Activated gamma-delta T cell treated with anti-CD3 and anti-CD28 coated beads, Interleukin-2, amount 50 U/mL, for 16 hours (primary cell): ENCODE results near the gene MTX2.
A peak's percentile ranks its signal among the peaks of the same experiment; 100 is the strongest.

Source experiments
- DNase-seq: peaks from one replicate; pipeline ENCODE4 v3.0.0-alpha.2; 2020; ENCODE audit warnings: low read depth

Gene MTX2

GRCh38 chr2:176269319-176270099 lies at the start of gene MTX2:
MTX2 (plus strand) TSS chr2:176269442; CDS start chr2:176269630, 188 bp downstream.
- peak; percentile 54 for DNase-seq

- DNase-seq = no peak
Measured at GRCh38 chr2:176227874-176228273, 41.4 kb upstream of the MTX2 start.

- DNase-seq = no peak
Measured at GRCh38 chr2:176234156-176234555, 35.1 kb upstream of the MTX2 start.

GRCh38 chr2:176234940-176235339 lies 34.3 kb upstream of the MTX2 start:
- no peak for DNase-seq

GRCh38 chr2:176237456-176237855 lies 31.8 kb upstream of the MTX2 start:
- no peak for DNase-seq

GRCh38 chr2:176239031-176239430 lies 30.2 kb upstream of the MTX2 start:
- no peak for DNase-seq

- no peak for DNase-seq
Measured at GRCh38 chr2:176240301-176240700, 28.9 kb upstream of the MTX2 start.

- no peak for DNase-seq
Measured at GRCh38 chr2:176242276-176242675, 27.0 kb upstream of the MTX2 start.

- no peak for DNase-seq
Measured at GRCh38 chr2:176246331-176246730, 22.9 kb upstream of the MTX2 start.

GRCh38 chr2:176247859-176248258 lies 21.4 kb upstream of the MTX2 start:
- no peak for DNase-seq

- DNase-seq = no peak
Measured at GRCh38 chr2:176251928-176252327, 17.3 kb upstream of the MTX2 start.

- DNase-seq = no peak
Measured at GRCh38 chr2:176260689-176261088, 8.6 kb upstream of the MTX2 start.

GRCh38 chr2:176261136-176261535 lies 8.1 kb upstream of the MTX2 start:
- DNase-seq = no peak

- DNase-seq = no peak
Measured at GRCh38 chr2:176268976-176269318, 295 bp upstream of the MTX2 start.

- DNase-seq = no peak
Measured at GRCh38 chr2:176270100-176270750, 983 bp downstream of the MTX2 start.

- no peak for DNase-seq
Measured at GRCh38 chr2:176272870-176273459, 3.7 kb downstream of the MTX2 start.

GRCh38 chr2:176278927-176279326 lies 9.7 kb downstream of the MTX2 start:
- DNase-seq = no peak

GRCh38 chr2:176280156-176280555 lies 10.9 kb downstream of the MTX2 start:
- no peak for DNase-seq

- DNase-seq = no peak
Measured at GRCh38 chr2:176280867-176281658, 11.8 kb downstream of the MTX2 start.

GRCh38 chr2:176283291-176284068 lies 14.2 kb downstream of the MTX2 start:
- DNase-seq = no peak

GRCh38 chr2:176284461-176285049 lies 15.3 kb downstream of the MTX2 start:
- DNase-seq = no peak
